Activated CD8-positive, alpha-beta T cell treated with anti-CD3 and anti-CD28 coated beads for 36 hours (primary cell): Measurements from ENCODE around the gene CACNA1C. TPM values are rescaled to one million over a fixed set of nuclear protein-coding genes. Genes with fewer than 3 reads are reported as not detected.

Experiments used
- ATAC-seq: fragments of 200-7000 bp; cut with Tn5 transposase; one replicate; pipeline ENCODE4 v1.10.0; 2021; ENCODE audit warnings: mild to moderate bottlenecking, moderate library complexity
- CTCF ChIA-PET: fragments of 350-600 bp; sonication (Branson Sonifier 250); formaldehyde crosslinking; loops from one replicate; lab custom pipeline; 2021; ENCODE audit warnings: antibody characterized with exemption; lab: Charles Lee
- POLR2A ChIA-PET: fragments of 350-600 bp; sonication (Branson Sonifier 250); formaldehyde crosslinking; loops from one replicate; lab custom pipeline; 2021; ENCODE audit warnings: antibody characterized with exemption; lab: Charles Lee
- DNase-seq: peaks from one replicate; pipeline ENCODE4 v3.0.0-alpha.2; 2020
- H3K27ac Mint-ChIP-seq: one replicate; pipeline ENCODE4 v1.8.0; 2021; ENCODE audit warnings: mild to moderate bottlenecking, mixed read lengths
- H3K27me3 Mint-ChIP-seq: one replicate; pipeline ENCODE4 v1.8.0; 2021; ENCODE audit warnings: mixed read lengths
- H3K36me3 Mint-ChIP-seq: one replicate; pipeline ENCODE4 v1.8.0; 2021; ENCODE audit warnings: low read depth, mixed read lengths
- H3K4me1 Mint-ChIP-seq: one replicate; pipeline ENCODE4 v1.8.0; 2021; ENCODE audit warnings: low read depth, mixed read lengths
- H3K4me3 Mint-ChIP-seq: one replicate; pipeline ENCODE4 v1.8.0; 2021; ENCODE audit warnings: mild to moderate bottlenecking, moderate library complexity, mixed read lengths
- H3K9me3 Mint-ChIP-seq: one replicate; pipeline ENCODE4 v1.8.0; 2021; ENCODE audit warnings: mixed read lengths
- intact Hi-C: fragments of 100-400 bp; cut with micrococcal nuclease; formaldehyde crosslinking; loops from one replicate; pipeline ENCODE4 v1.10.0; 2022
- total RNA-seq, 2 experiments: library from RNA; stranded (reverse); gene quantifications; one replicate each; pipeline ENCODE4 v1.2.3, GENCODE V29; 2021
- TF ChIP-seq, protein P1 (sequence below): fragments of 200-600 bp; IDR thresholded peaks from one replicate; pipeline ENCODE4 v1.8.0; 2022; ENCODE audit warnings: antibody characterized with exemption, mild to moderate bottlenecking

CACNA1C gene
- total RNA-seq, 2 experiments from 2014 or later, result 0.02 to 0.05 TPM

DNA sequence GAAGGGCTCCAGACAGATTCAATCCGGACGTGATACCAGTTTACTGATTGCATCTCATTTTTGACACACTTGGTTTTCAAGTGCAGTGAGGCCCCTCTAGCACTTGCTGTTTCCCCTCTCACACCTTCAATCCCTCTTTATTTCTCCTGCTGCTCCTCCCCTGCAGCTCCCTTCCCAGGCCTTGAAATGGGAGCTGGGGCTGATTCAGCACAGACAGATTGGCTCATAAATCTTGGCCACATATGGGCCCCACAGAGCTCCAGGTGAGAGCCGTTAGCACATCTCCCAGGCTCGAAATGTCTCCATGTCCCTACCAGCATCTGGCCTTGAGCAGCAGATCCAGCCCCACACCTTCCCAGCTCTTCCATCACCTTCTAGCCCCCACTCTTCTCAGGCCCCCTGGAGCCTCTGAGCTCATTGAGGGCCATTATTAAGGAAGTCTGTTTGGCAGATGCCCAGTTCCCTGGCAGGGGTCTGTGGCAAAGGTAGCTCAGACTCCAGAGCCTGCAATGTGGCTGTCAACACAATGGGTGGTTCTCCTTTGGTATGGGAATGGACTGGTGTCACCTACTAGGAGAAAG lies 521.7 kb downstream of the CACNA1C start:
- POLR2A ChIA-PET, result no interaction called here
- ATAC-seq, result no peak
- Mint-ChIP-seq H3K36me3 (no peaks in the 10 kb centered on the region), H3K9me3 (no peaks in the 10 kb centered on the region), H3K4me3 (no peak overlapping the region), H3K4me1 (no peaks in the 10 kb centered on the region), H3K27me3 (peaks cover 8% of the 10 kb centered on the region), H3K27ac (no peak overlapping the region)
- DNase-seq, result no peak
- intact Hi-C loops, result no loop called here
- TF ChIP-seq, protein P1, sequence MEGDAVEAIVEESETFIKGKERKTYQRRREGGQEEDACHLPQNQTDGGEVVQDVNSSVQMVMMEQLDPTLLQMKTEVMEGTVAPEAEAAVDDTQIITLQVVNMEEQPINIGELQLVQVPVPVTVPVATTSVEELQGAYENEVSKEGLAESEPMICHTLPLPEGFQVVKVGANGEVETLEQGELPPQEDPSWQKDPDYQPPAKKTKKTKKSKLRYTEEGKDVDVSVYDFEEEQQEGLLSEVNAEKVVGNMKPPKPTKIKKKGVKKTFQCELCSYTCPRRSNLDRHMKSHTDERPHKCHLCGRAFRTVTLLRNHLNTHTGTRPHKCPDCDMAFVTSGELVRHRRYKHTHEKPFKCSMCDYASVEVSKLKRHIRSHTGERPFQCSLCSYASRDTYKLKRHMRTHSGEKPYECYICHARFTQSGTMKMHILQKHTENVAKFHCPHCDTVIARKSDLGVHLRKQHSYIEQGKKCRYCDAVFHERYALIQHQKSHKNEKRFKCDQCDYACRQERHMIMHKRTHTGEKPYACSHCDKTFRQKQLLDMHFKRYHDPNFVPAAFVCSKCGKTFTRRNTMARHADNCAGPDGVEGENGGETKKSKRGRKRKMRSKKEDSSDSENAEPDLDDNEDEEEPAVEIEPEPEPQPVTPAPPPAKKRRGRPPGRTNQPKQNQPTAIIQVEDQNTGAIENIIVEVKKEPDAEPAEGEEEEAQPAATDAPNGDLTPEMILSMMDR, result no peak
- CTCF ChIA-PET, result interaction anchor here (0.8 kb wide), 1 partner anchor 8 kb away, joined by 5 read pairs; no protein-coding TSS in a partner anchor

GRCh38 chr12:2575245-2575644 lies 522.5 kb downstream of the CACNA1C start:
- POLR2A ChIA-PET, result interaction anchor here (0.6 kb wide), 1 partner anchor 228 kb away, joined by 3 read pairs; no protein-coding TSS in a partner anchor
- CTCF ChIA-PET, result interaction anchor here (0.8 kb wide), 1 partner anchor 7 kb away, joined by 5 read pairs; no protein-coding TSS in a partner anchor
- Mint-ChIP-seq H3K36me3 (no peaks in the 10 kb centered on the region), H3K4me1 (no peaks in the 10 kb centered on the region), H3K27ac (no peak overlapping the region), H3K9me3 (no peaks in the 10 kb centered on the region), H3K4me3 (no peak overlapping the region), H3K27me3 (peaks cover 8% of the 10 kb centered on the region)
- intact Hi-C loops, result no loop called here
- TF ChIP-seq, protein P1, result no peak
- ATAC-seq, result no peak
- no peak for DNase-seq

- Mint-ChIP-seq H3K27me3 (peaks cover 13% of the 10 kb centered on the region), H3K27ac (no peak overlapping the region), H3K4me3 (no peak overlapping the region), H3K36me3 (no peaks in the 10 kb centered on the region), H3K4me1 (peaks cover 2% of the 10 kb centered on the region), H3K9me3 (no peaks in the 10 kb centered on the region)
- TF ChIP-seq, protein P1, result no peak
- ChIA-PET POLR2A (no interaction called here), CTCF (no interaction called here)
- intact Hi-C loops, result no loop called here
- DNase-seq (no peak), ATAC-seq (no peak)
These were observed 525.4 kb downstream of the CACNA1C start for GRCh38 chr12:2578211-2578610.

DNA sequence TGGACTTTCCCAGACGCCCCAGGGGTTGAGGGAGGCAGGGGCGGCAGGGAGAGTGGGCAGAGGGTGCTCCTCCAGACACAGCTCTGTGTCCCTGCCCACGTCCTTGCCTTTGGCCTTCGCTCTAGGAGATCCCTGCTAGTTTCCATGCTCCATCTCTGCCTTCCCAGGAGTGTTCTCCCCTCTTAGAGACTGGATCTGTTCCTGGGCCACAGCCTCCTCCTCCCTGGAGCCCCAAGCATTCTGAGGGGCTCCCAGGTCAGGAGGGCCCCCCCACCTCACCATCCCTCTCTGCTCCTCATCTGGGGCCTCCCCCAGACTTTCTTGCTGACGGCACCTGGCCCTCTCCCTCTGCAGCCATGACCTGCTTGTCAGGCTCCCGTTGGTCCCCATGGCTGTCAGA lies 526.0 kb downstream of the CACNA1C start:
- TF ChIP-seq, protein P1, result no peak
- intact Hi-C loops, result no loop called here
- DNase-seq, result no peak
- Mint-ChIP-seq H3K27ac (no peak overlapping the region), H3K9me3 (no peaks in the 10 kb centered on the region), H3K27me3 (peaks cover 15% of the 10 kb centered on the region), H3K4me3 (no peak overlapping the region), H3K4me1 (peaks cover 2% of the 10 kb centered on the region), H3K36me3 (no peaks in the 10 kb centered on the region)
- ATAC-seq, result no peak
- POLR2A ChIA-PET, result no interaction called here
- CTCF ChIA-PET, result no interaction called here

- no peak for DNase-seq
- peaks cover 2% of the 10 kb centered on the region for H3K4me1 Mint-ChIP-seq
- ATAC-seq, result no peak
- no peak overlapping the region for H3K27ac Mint-ChIP-seq
- H3K27me3 Mint-ChIP-seq, result peaks cover 22% of the 10 kb centered on the region
- TF ChIP-seq, protein P1, result no peak
- H3K36me3 Mint-ChIP-seq, result no peaks in the 10 kb centered on the region
- intact Hi-C loops, result no loop called here
- no peaks in the 10 kb centered on the region for H3K9me3 Mint-ChIP-seq
- ChIA-PET POLR2A (interaction anchor here (0.6 kb wide), 1 partner anchor 44 kb away, joined by 4 read pairs; no protein-coding TSS in a partner anchor), CTCF (no interaction called here)
- H3K4me3 Mint-ChIP-seq, result no peak overlapping the region
These were observed 528.0 kb downstream of the CACNA1C start for GRCh38 chr12:2580821-2581220.
